ENCODE data around the gene SRPK1.
A peak's percentile ranks its signal among the peaks of the same experiment; 100 is the strongest.
"Not testable (repeated sequence)": the region's sequence is repeated elsewhere in the genome, so short reads cannot be mapped to it uniquely, and the experiment has no call there.

SRPK1 gene

DNA sequence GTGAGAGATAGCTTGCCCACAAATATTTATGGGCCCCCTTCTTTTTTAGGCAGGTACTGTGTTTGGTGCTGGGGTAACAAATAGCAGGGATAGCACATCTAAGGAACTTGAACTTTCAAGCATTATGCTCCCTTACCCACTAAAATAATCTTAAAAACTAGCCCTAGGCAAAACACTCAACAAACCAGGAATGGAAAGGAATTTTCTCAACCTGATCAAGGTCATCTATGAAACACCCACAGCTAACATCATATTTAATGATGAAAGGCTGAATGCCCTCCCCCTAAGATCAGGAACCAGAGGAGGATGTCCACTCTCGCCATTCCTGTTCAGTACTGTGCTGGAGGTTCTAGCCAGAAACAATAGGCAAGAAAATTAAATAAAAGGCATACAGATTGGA, 8.7 kb upstream of the SRPK1 start:
- DNase-seq: no peak

DNA sequence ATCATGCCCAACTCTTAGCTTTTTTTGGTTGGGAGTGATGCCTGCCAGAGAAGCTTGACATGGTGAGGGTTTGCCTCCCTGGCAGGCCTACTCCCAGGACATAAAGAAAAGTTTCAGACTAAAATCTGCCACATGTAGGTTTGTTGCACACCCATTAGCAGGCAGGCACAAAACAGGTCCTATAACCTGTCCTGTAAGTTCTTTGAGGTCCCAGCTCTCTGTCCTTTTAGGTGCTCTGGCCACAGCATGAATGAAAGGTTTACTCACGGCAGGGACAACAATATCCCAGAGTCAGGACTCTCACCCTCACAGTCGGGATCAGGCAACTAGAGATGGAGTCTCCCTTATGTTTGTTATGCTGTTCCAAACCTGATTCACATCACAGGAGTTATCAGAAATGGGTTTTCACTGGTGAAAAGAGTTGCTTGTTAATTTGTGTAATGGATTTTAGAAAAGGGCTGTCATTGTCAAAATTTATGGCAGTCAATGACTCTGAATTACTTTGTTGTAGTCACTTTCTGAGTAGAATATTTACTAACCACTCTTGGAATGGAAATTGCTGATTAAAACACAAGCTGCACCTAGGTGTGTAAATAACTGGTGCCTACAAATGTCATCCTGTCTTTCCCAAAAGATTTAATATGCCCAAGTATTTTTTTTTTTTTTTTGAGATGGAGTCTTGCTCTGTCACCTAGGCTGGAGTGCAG, 5.8 kb upstream of the SRPK1 start:
- no peak for DNase-seq

DNA sequence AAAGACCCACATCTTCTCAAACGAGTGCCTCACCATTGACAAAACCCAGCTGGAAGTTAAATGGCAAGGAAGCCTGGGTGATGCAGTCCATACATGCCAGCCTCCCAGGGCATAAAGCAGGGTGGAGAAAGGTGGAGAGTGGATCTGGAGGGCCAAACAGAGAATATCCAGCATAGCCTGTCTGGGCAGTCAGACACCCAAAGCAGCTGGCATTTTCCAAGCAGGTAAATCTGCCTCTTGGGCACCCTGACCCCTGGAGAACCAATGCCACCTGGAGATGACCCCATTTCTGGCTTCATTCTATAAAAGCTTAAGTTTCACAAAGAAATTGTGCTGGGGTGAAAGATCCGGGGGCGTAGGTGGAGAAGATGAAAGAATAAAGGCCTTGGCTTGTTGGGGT, 5.1 kb upstream of the SRPK1 start:
- no peak for DNase-seq

DNA sequence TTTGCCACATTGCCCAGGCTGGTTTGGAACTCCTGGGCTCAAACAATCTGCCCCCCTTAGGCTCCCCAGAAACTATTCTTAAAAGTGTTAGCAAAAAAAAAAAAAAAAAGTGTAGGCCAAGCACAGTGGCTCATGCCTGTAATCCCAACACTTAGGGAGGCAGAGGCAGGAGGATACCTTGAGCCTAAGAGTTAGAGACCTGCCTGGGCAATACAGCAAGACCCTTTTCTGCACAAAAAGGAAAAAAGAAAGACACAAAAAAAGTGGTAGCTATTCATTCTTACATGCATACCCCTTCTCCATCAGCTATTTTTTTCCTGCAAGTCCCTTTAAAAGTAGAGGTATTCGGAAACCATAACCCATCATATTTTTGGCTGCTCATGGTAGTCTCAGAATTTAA, 3.2 kb upstream of the SRPK1 start:
- no peak for DNase-seq

DNA sequence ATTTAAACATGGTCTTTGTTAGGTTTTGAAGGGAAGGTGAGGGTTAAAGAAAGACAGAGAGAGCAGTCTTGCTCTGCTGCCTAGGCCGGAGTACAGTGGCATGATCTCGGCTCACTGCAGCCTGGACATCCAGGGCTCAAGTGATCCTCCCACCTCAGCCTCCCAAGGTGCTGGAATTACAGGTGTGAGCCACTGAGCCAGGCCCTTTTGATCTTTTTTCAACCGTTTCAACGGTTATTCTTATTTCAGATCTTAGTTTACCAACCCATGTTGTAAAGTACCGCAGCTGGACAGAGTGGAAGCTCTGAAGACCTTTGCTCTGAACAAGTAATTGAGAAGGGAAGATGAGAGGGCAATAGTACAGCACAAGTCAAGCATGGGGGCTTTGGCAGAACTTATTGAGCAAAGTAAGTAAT, 1.2 kb upstream of the SRPK1 start:
- DNase-seq: no peak

DNA sequence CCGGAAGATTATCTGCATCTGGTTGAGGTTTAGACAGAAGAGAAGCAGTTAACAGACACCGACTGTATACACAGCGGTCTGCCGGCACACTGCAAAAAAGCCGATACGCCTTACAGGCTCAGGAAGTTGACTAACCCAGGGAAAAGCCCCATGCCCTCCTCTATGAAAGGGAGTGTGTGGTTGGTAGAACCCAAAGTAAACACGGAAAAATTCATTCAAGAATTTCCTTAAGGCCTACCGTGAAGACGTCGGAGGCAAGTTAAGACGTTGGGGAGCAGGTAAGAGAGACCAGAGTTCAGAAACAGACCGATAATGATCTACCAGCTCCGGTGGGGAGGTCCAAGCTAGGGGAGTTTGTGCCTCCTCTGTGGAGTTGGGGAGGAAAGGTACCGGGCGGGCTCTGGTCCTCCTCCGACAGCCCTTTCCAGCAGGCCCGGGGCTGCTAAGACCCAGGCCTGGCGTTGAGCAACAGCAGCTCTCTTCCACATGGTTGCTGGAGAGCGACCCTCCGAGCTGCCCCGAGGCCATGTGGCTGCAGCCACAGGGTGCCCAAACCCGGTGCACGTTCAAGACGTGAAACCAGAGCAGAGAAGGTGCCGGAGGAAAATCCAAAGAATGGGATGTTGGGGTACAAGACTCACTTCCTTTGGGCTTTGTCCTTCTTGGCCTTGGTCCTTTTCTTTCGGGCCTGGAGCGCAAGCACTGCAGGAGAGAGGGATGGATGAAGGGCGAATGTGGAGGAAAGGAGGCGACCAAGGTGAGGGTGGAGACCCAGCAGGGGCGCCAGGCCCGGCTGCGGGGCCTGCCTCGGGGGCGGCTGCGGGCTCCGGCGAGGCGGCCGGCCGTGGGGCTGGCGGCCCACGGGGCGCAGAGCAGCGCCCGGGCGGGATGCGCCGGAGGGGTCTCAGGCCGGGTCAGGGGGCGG, 809 bp downstream of the SRPK1 start:
- DNase-seq: peak; percentile 53

DNA sequence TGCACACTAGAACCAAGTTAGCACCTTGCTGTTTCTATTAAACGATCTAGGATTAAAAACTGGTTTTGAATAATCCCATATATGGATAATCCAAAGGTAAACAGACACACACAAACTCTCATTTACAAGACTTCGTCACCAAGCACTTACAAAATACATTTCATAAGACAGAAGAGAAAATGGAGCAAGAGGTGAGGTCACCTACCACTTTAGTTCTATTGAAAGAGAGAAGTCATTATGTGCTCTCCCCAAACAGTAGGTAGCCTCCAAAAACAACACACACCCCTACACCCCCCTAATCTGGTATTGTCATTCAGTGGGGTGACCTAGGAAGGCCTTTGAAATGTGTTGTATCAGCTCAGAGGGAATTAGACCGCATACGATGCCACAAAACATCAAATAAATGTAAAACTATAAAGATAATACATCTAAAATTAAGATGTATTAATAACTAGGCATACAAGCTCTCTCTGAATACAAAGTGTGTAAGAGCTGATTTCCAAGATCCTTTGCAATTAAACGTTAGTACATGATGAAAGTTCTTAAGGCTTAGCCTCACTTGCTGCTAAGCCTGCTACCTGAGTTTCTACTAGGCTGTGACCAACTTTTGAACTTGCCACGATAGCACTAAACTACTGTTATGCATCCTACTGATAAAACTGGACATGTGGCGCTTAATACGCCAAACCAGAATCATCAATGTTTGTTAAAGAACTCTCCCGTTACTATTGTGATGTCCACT, 1.6 kb downstream of the SRPK1 start:
- DNase-seq: no peak

DNA sequence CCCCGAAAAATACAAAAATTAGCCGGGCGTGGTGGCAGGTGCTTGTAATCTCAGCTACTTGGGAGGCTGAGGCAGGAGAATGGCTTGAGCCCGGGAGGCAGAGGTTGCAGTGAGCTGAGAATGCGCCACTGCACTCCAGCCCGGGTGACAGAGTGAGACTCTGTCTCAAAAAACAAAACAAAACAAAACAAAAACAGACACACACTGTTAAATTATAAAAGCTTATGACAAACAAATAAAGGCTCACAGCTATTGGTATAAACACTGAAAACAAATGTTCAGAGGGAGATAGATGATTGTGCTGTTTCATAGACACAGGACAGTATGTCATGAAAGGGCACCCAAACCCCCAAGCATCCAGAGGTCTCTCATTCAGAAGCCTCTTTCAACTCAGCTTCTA, 4.0 kb downstream of the SRPK1 start:
- not testable (repeated sequence) for DNase-seq

DNA sequence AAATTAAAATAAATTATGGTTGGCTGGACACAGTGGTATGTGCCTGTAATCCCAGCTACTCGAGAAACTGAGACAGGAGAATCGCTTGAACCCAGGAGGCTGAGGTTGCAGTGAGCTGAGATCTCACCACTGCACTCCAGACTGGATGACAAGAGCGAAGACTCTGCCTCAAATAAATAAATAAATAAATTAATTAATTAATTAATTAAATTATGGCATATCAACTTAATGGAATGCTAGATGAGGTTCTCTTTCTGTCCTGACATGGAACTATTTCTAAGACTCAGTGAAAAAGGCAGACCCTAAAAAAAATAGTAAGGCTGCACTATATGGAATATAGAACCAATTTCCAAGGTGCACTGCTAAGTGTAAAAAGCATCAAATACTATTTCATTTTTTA, 4.8 kb downstream of the SRPK1 start:
- no peak for DNase-seq

DNA sequence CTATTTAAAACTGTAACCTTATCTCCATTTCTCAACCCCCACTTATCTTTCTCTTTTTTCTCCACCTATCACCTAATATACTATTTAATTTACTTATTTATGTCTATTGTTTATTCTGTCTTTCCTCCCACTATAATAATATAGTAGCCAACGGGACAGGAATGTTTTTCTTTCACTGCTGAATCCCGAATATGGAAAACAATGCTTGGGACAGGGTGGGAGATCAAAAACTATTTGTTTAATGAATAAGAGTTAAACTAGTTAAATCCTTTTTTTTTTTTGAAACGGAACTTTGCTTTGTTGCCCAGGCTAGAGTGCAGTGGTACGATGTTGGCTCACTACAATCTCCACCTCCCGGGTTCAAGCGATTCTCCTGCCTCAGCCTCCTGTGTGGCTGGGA, 6.4 kb downstream of the SRPK1 start:
- no peak for DNase-seq

DNA sequence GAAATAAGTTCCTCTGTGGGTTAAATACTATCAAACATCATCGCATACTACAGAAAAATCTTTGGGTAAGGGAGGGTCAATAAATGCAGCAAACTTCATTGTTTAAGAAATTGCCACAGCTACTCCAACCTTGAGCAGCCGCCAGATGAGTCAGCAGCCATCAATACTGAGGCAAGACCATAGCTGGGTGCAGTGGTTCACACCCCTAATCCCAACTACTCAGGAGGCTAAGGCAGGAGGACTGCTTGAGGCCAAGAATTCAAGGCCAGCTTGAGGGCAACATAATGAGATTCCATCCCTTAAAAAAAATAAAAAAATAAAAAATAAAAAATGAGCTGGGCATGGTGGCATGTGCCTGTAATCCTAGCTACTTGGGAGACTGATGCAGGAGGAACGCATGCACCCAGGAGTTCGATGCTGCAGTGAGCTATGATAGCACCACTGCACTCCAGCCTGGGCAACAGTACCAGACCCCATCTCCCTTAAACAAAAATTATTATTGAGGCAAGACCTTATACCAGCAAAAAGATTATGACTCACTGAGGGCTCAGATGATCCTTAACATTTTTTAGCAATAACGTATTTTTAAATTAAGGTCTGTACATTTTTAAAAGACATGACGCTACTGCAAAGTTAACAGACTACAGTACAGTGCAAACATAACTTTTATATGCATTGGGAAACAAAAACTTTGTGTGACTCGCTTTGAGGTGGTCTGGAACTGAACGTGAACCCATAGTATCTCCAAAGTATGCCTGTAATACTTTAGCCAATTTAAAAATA, 8.8 kb downstream of the SRPK1 start:
- DNase-seq: peak; percentile 55

DNA sequence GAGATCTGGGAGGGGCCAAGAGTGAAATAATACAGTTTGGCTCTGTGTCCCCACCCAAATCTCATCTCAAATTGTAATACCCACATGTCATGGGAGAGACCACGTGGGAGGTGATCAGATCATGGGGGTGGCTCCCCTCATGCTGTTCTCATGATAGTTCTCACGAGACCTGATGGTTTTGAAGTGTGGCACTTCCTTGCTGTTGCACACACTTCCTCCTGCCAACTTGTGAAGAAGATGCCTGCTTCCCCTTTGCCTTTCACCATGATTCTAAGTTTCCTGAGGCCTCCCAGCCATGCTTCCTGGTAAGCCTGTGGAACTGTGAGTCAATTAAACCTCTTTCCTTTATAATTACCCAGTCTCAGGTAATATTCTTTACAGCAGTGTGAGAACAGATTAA, 11.3 kb downstream of the SRPK1 start:
- DNase-seq: not testable (repeated sequence)

DNA sequence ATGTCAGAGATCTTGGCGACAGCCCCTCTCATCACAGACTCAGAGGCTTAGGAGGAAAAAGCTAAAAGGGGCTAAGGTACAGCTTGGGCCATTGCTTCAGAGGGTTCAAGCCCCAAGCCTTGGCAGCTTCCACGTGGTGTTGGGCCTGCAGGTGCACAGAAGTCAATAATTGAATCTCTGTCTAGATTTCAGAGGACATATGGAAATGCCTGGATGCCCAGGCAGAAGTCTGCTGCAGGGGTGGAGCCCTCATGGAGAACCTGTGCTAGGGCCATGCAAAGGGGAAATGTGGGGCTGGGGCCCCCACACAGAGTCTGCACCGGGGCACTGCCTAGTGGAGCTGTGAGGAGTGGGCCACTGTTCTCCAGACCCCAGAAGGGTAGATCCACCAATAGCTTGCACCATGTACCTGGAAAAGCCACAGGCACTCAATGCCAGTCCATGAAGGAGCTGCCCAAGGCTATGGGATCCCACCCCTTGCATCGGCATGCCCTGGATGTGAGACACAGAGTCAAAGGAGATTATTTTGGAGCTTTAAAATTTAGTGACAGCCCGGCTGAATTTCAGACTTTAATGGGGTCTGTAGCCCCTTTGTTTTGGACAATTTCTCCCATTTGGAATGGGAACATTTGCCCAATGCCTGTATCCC, 12.0 kb downstream of the SRPK1 start:
- not testable (repeated sequence) for DNase-seq

DNA sequence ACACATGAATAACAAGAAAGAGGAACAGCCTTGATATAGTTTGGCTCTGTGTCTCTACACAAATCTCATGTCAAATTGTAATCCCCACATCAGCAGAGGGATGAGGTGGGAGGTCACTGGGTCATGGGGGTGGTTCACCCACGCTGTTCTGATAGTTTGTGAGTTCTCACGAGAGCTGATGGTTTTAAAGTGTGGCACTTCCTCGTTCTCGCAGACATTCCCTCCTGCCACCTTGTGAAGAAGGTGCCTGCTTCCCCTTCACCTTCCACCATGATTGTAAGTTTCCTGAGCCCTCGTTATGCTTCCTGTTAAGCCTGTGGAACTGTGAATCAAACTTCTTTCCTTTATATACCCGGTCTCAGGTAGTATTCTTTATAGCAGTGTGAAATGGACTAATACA, 13.1 kb downstream of the SRPK1 start:
- DNase-seq: no peak

DNA sequence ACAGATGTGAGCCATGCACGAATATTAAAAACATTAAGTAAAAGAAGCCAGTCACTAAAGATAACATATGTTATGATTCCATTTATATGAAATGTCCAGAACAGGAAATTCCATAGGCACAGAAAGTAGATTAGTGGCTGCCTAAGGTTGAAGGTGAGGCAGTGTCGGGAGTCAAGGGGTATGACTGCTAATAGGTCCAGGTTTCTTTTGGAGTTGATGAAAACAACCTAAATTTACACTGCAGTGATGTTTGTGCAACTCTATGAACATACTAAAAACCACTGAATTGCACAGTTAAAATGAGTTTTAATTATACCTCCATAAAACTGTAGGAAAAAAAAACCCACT, 14.4 kb downstream of the SRPK1 start:
- no peak for DNase-seq

DNA sequence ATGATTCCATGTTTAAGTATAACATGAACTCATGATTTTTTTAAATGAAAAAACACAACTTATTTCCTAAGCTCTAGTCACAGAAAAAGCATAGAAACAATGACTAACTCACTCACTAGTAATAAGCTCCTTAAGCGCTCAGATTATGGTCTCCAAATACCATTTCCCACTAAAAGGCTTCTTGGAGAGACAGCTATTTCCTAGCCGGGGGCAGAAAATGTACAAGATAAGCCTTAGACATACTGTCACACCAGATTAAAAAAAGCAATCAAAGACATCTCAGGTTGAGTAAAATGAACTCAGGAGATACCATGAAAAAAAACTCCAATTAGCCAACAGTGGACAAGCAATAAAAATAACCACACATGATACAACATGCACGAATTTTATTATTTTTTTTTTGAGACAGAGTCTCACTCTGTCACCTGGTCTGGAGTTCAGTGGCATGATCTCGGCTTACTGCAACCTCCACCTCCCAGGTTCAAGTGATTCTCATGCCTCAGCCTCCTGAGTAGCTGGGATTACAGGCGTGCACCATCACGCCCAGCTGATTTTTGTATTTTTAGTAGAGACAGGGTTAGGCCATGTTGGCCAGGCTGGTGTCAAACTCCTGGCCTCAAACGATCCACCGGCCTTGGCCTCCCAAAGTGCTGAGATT, 14.9 kb downstream of the SRPK1 start:
- no peak for DNase-seq

DNA sequence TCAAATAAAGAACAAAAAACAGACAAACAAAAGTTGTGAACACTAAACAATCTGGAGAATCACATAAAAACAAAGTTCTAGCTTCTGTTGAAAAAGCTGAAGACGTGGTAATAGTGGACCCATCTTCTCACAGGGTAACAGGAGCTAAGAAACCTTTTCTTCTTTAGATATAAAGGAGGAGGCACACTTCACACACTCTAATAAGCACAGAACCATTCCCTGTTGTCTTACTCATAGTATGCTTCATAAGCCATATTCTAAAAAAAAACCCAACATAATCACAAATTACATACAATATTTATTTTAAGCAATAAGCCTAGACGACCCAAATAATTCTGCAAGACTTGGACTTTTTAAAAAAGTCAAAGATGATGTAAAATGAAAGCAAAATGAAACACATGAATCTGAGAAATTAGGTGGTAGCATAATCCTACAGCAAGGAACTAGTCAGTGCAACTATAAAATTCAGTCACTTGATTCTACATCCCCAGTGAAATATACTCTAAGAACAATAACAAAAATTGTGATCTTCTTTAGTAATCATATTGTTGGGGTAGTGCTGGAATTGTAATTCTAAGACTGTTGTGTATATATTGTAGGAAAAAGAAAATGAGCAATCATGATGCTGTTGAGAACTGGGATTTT, 15.6 kb downstream of the SRPK1 start:
- no peak for DNase-seq

DNA sequence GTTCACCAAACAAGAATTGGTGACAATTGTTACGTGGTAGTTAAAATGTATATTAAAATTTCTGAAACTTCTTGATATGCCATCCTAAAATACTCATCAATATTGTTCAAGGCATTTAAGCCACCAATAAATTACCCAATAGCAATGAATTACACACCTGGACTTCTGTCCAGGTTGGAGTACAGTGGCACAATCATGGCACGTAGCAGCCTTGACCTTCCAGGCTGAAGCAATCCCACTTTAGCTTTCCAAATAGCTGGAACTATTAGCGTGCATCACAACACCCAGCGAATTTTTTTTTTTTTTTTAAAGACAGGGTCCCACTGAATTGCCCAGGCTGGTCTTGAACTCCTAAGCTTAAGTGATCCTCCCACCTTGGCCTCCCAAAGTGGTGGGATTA, 17.2 kb downstream of the SRPK1 start:
- DNase-seq: no peak

DNA sequence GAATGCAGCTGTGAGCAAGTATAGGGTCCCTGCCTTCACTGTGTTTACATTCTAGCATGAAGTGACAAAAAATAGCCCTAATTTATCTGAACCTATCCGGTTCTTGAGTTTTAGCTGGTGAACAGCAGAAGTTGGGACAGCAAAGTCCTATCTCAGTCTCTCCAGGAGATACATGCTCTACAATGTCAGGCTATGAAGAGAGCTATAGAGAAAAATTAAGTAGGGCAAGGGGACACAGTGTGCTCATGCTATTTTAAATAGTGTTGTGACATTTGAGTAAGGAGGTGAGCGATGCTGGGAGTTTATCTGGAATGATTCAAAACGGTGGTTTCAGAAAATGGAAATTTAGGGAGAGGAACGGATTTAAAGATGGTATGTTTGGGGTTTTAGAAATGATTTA, 20.4 kb downstream of the SRPK1 start:
- DNase-seq: no peak

DNA sequence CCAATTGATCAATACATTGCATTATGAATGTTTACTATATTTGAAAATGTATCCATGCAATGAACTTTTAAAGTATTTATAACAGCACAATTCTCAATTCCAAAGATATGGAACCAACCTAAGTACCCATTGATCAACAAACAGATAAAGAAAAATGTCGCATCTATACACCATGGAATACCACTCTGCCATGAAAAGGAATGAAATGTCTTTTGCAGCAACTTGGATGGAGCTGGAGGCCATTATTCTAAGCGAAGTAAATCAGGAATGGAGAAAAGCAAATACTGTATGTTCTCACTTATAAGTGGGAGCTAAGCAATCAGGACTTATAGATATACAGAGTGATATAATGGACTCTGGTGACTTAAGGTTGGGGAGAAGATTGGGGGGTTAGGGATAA, 22.9 kb downstream of the SRPK1 start:
- no peak for DNase-seq

DNA sequence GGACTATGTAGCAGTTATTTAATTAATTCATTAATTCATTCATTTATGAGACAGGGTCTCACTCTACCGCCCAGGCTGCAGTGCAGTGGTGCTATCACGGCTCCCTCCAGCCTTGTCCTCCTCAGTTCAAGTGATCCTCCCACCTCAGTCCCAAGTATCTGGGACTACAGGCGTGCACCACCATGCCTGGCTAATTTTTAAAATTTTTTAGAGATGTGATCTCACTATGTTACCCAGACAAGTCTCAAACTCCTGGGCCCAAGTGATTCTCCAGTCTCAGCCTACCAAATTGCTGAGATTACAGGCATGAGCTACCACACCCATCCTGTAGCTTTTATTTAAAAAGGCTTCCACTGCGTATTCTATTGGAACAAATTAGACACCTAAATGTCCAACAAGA, 23.4 kb downstream of the SRPK1 start:
- no peak for DNase-seq
